NCI-H82 treated with DMSO at 0.1 percent for 48 hours (cell line): Measurements from ENCODE around the gene CFAP221.

Experiments used
- DNase-seq: peaks from one replicate; lab custom pipeline; 2025; ENCODE audit not compliant: unreplicated experiment; lab: John Stamatoyannopoulos, UW

The CFAP221 gene

GRCh38 chr2:119674711-119675500 lies 130.7 kb downstream of the CFAP221 start:
- DNase-seq: no peak

GRCh38 chr2:119678021-119678656 lies 133.9 kb downstream of the CFAP221 start:
- DNase-seq: peak; percentile 99

- DNase-seq: no peak
Measured at GRCh38 chr2:119679526-119679837, 135.2 kb downstream of the CFAP221 start.

- peak; percentile 99 for DNase-seq
Measured at GRCh38 chr2:119679846-119680245, 135.6 kb downstream of the CFAP221 start.

- no peak for DNase-seq
Measured at GRCh38 chr2:119680457-119681202, 136.4 kb downstream of the CFAP221 start.

- DNase-seq: no peak
Measured at GRCh38 chr2:119681203-119681867, 137.1 kb downstream of the CFAP221 start.

GRCh38 chr2:119681868-119682220 lies 137.6 kb downstream of the CFAP221 start:
- no peak for DNase-seq

- DNase-seq: no peak
Measured at GRCh38 chr2:119682578-119682977, 138.3 kb downstream of the CFAP221 start.

GRCh38 chr2:119683074-119683712 lies 138.9 kb downstream of the CFAP221 start:
- peak; percentile 64 for DNase-seq

- peak; percentile 76 for DNase-seq
Measured at GRCh38 chr2:119683713-119684443, 139.6 kb downstream of the CFAP221 start.

GRCh38 chr2:119684518-119684917 lies 140.3 kb downstream of the CFAP221 start:
- DNase-seq: no peak

GRCh38 chr2:119688616-119689015 lies 144.4 kb downstream of the CFAP221 start:
- no peak for DNase-seq

- no peak for DNase-seq
Measured at GRCh38 chr2:119689218-119689617, 145.0 kb downstream of the CFAP221 start.

- DNase-seq: no peak
Measured at GRCh38 chr2:119691189-119691588, 146.9 kb downstream of the CFAP221 start.

- DNase-seq: peak; percentile 28
Measured at GRCh38 chr2:119691651-119692245, 147.5 kb downstream of the CFAP221 start.

- DNase-seq: no peak
Measured at GRCh38 chr2:119692310-119692709, 148.1 kb downstream of the CFAP221 start.

- no peak for DNase-seq
Measured at GRCh38 chr2:119692954-119693353, 148.7 kb downstream of the CFAP221 start.

GRCh38 chr2:119693567-119693966 lies 149.3 kb downstream of the CFAP221 start:
- no peak for DNase-seq

- no peak for DNase-seq
Measured at GRCh38 chr2:119693967-119694366, 149.7 kb downstream of the CFAP221 start.

- DNase-seq: no peak
Measured at GRCh38 chr2:119694470-119694844, 150.2 kb downstream of the CFAP221 start.
